ENCODE results near the gene PAQR4. TPM values are rescaled to one million over a fixed set of nuclear protein-coding genes. Genes with fewer than 3 reads are reported as not detected.

PAQR4 gene
- total RNA-seq, 2 donors from 2014 or later, result 1.7 to 2.7 TPM

DNA sequence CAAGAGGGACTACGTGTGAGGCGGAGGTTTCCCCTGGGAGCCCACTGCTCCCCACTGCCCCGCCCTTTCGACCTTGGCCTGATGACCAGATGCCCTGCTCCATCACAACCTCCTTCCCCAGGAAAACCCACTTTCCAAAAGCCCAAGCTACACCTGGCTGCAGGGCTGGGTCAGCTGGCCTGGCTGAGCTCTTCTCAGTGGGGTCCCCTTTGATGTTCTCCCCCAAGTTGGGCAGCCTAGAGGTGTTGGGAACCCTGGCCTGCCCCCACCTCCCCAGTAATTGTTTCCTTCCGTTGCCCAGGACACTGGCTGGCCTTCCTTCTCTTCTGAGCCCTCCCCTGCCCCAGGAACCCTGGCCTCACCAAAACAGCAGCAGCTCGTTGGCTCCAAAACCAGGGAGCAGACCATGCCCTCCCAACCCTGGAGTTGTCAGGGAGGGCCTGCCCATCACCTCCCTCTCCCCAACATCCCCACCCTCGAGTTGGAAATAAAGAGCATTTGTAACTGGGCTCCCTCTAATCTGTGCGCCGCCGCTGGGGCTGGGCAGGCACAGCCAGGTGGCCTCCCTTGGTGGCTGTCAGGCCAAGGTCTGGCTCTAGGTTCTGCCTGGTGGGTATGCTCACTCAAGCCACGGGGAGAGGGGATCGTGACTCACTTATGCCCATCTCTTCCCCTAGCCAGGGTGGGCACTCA is 45.0 kb downstream of the PAQR4 start:
- DNase-seq (no peak), ATAC-seq (no peak)
- H3K4me3 Mint-ChIP-seq, result no peak overlapping the region
- peaks cover 6% of the 10 kb centered on the region for H3K27me3 Mint-ChIP-seq
- no peak overlapping the region for H3K27ac Mint-ChIP-seq
- H3K9me3 ChIP-seq (ENCODE audit: control insufficient read depth, low read length, poor library complexity, severe bottlenecking), result no peaks in the 10 kb centered on the region
- H3K4me1 Mint-ChIP-seq, result peaks cover 4% of the 10 kb centered on the region
- H3K36me3 Mint-ChIP-seq (ENCODE audit: low read depth), result no peaks in the 10 kb centered on the region

DNA sequence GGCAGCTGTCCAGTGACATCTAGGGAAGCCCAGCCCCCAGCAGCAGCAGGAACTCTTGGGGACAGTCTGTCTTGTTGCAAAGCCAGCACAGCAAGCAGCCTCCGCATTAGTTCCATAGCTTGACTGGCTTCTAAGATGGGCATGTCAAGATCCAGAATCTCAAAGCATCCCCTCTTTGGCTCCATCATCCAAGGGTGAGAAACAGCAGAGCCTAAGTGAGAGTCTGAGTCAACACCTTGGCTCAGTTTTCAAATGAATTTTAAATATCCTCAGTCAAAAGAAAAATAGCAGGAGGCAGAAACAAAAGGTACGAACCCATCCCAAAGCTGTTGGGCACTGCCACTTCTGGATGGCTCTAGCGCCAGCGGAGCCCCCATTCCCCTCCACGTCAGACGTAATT is 45.8 kb downstream of the PAQR4 start:
- H3K9me3 ChIP-seq (ENCODE audit: control insufficient read depth, low read length, poor library complexity, severe bottlenecking), result no peaks in the 10 kb centered on the region
- no peak for DNase-seq
- H3K4me1 Mint-ChIP-seq, result peaks cover 8% of the 10 kb centered on the region
- no peak for ATAC-seq
- no peak overlapping the region for H3K4me3 Mint-ChIP-seq
- peaks cover 6% of the 10 kb centered on the region for H3K27me3 Mint-ChIP-seq
- no peak overlapping the region for H3K27ac Mint-ChIP-seq
- H3K36me3 Mint-ChIP-seq (ENCODE audit: low read depth), result no peaks in the 10 kb centered on the region

DNA sequence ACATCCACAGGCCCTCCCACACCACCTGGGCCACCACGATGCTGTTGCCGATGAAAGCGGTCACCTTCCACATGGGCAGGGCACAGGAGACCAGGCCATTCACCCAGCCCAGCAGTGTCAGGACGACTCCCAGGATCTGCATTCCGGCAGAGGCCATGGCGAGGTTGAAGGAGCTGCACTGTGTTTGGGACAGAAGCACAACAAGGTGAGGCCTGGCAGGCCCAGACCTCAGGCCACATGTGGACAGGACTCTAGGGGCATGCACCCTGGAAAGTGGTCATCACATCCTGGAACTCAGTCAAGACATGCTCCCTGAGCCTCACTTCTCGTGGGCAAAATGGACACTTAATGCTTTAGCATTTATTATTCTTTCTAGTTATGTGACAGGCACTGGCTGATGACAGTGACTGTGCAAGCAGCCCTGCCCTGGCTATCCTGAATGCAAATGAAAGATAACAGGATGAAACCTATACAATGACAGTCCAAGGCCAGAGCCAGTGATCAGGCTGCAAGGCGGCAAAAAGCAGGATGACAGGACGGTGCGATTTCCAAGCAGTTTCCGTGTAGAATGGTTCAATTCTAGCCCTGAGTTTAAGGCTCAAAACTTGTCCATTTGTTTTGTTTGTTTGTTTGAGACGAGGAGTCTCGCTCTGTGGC is 46.8 kb downstream of the PAQR4 start:
- no peak for DNase-seq
- Mint-ChIP-seq H3K4me1 (peaks cover 10% of the 10 kb centered on the region), H3K4me3 (no peak overlapping the region), H3K36me3 (ENCODE audit: low read depth) (no peaks in the 10 kb centered on the region), H3K27me3 (peaks cover 6% of the 10 kb centered on the region), H3K27ac (no peak overlapping the region)
- H3K9me3 ChIP-seq (ENCODE audit: control insufficient read depth, low read length, poor library complexity, severe bottlenecking), result no peaks in the 10 kb centered on the region
- ATAC-seq, result no peak

DNA sequence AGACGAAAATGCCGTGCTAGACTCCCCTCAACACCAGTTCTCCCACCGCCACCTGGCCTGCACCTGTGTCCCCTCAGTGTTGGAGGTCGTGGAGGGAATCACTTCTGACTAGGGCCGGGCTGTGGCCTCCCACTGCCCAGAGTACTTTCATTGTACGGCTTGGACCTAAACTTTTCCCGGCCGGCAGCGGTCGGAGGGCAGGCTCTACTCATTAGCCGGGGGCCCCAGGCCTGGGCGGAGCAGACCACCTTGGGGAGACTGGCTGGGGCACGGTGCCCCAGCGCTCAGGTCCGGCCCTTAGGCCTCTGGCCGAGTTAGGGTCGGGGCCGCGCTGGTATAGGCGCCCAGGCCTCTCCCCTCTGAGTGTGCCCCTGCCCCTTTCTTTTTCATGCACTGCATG is 48.2 kb downstream of the PAQR4 start:
- peaks cover 22% of the 10 kb centered on the region for H3K4me1 Mint-ChIP-seq

DNA sequence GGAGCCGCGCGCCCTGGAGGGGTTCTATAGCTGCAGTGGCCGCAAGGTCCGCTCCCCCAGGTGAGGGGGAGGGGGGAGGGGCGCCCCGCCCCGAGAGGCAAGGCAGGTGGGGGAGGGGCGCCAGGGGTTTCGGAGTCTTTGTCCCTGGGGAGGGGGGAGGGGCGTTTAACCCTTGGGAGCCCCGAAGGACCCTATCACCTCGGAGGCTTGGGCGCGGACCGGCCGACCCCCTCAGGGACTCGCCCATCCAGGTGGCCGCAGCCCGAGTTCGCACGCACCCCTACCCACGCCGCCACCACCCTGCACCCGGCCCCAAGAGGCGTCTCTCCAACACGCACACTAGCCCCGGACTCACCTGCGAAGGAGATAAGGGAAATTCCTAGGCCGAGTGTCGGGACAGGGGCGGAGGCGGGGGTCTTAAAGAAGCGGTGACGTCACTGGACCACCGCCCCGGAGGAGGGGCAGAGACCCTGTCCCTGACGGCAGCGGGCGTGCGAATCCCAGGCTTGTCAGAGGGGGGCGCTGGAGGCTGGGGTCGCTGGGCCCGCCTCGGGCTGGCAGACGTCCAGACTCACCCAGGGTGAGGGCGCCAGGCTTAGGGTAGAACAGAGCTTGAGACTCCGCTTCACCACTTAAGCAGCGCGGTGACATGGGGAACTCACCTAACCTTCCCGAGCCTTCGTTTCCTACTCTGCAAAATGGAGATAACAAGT is 48.8 kb downstream of the PAQR4 start, which contains the start of gene CLDN6:
TSS of gene CLDN6 (minus strand) at position 390 of the 713 bp plus-strand sequence. CDS start 2,162 bp downstream, outside the sequence.
- ATAC-seq (no peak), DNase-seq (no peak)
- H3K27me3 Mint-ChIP-seq, result peaks cover 6% of the 10 kb centered on the region
- no peaks in the 10 kb centered on the region for H3K9me3 ChIP-seq (ENCODE audit: control insufficient read depth, low read length, poor library complexity, severe bottlenecking)
- H3K4me1 Mint-ChIP-seq, result peaks cover 28% of the 10 kb centered on the region
- H3K27ac Mint-ChIP-seq, result no peak within 1 kb of the TSS
- no peaks in the 10 kb centered on the region for H3K36me3 Mint-ChIP-seq (ENCODE audit: low read depth)
- no peak within 1 kb of the TSS for H3K4me3 Mint-ChIP-seq

More for the DNA sequence above, 48.2 kb downstream of the PAQR4 start:
- H3K27ac Mint-ChIP-seq, result no peak overlapping the region
- H3K4me3 Mint-ChIP-seq, result no peak overlapping the region
- ATAC-seq (no peak), DNase-seq (no peak)
- no peaks in the 10 kb centered on the region for H3K36me3 Mint-ChIP-seq (ENCODE audit: low read depth)
- no peaks in the 10 kb centered on the region for H3K9me3 ChIP-seq (ENCODE audit: control insufficient read depth, low read length, poor library complexity, severe bottlenecking)
- H3K27me3 Mint-ChIP-seq, result peaks cover 6% of the 10 kb centered on the region

DNA sequence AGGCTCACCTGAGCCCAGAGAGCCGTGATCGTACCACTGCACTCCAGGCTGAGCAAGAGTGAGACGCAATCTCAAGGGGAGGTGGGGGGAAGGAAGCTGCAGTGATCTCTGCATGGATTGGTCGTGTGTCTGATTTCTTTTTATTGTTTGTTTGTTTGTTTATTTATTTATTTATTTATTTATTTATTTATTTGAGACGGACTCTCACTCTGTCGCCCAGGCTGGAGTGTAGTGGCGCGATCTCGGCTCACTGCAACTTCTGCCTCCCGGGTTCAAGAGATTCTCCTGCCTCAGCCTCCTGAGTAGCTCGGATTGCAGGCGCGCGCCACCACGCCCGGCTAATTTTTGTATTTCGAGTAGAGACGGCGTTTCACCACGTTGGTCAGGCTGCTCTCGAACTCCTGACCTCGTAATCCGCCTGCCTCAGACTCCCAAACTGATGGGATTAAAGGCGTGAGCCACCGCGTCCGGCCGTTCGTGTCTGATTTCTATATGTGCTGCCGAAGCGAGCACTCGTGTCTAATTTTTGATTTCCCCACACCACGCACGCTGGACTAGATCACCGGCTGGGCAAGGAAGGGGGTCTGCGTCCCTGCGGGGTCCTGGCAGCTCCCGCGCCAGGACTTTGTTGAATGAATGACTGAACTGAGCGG is 50.6 kb downstream of the PAQR4 start:
- peak overlapping the region; percentile 91 for H3K4me3 Mint-ChIP-seq
- DNase-seq (no peak), ATAC-seq (no peak)
- peaks cover 34% of the 10 kb centered on the region for H3K4me1 Mint-ChIP-seq
- no peaks in the 10 kb centered on the region for H3K27me3 Mint-ChIP-seq
- no peaks in the 10 kb centered on the region for H3K36me3 Mint-ChIP-seq (ENCODE audit: low read depth)
- H3K27ac Mint-ChIP-seq, result peak overlapping the region; percentile 74
- no peaks in the 10 kb centered on the region for H3K9me3 ChIP-seq (ENCODE audit: control insufficient read depth, low read length, poor library complexity, severe bottlenecking)

DNA sequence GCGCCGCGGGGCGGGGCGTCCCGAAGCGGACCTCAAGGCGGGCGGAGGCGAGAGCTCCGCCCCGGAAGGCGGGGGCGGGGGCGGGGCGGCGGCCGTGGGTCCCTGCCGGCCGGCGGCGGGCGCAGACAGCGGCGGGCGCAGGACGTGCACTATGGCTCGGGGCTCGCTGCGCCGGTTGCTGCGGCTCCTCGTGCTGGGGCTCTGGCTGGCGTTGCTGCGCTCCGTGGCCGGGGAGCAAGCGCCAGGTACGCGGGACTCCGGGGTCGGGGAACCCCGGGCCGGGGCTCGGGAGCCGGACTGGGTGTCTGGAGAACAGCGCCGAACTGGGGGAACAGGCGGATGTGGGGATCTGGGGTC is 51.1 kb downstream of the PAQR4 start, which contains the start of gene TNFRSF12A:
TSS of gene TNFRSF12A (plus strand) at position 122 of the 357 bp plus-strand sequence. CDS start at position 152, 30 bp downstream.
- Mint-ChIP-seq H3K27me3 (no peaks in the 10 kb centered on the region), H3K36me3 (ENCODE audit: low read depth) (no peaks in the 10 kb centered on the region), H3K4me1 (peaks cover 34% of the 10 kb centered on the region), H3K27ac (peak within 1 kb of the TSS; percentile 74), H3K4me3 (peak within 1 kb of the TSS; percentile 91)
- peak; percentile 31 to 70 (median 61) for DNase-seq
- no peaks in the 10 kb centered on the region for H3K9me3 ChIP-seq (ENCODE audit: control insufficient read depth, low read length, poor library complexity, severe bottlenecking)
- peak; percentile 9 for ATAC-seq

DNA sequence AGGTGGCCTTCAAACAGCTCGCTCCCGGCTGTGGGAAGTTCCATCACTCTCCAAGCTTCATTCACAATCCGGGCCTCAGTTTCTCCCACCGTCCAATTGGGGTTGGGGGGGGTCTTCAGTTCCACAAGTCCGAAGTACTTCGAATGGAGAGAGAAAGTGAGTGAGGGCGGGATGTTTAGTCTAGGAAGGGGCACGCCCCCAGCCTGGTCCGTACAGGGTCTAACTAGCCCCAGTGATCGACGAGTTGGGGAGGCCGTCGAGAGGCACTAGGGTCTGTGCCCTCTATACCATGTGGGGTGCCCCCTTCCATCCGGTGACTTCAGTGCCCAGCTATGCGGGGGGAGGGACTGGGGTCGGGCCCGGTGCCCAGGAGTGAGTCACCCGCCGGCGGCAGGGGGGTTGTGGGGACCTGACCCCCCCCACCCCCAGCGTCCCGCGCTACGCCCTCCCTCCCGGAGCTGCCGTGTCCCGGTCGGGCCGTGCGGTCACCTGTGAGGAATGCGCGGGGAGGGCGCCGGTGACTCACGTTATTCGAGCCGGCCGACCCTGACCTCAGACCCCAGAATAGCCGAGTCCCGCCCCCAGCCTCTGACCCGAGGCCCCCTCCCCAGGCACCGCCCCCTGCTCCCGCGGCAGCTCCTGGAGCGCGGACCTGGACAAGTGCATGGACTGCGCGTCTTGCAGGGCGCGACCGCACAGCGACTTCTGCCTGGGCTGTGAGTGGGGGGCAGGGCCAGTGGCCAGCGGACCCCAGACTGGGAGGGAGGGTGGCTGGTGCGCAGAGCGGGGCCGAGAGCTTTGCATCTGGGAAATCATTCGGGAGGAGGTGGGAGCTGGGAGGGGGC is 51.7 kb downstream of the PAQR4 start:
- Mint-ChIP-seq H3K4me3 (peak overlapping the region; percentile 91), H3K36me3 (ENCODE audit: low read depth) (no peaks in the 10 kb centered on the region), H3K27ac (peak overlapping the region; percentile 86), H3K27me3 (no peaks in the 10 kb centered on the region), H3K4me1 (peaks cover 34% of the 10 kb centered on the region)
- DNase-seq, result peak in 2 of 3 donors; percentile 62 to 75
- H3K9me3 ChIP-seq (ENCODE audit: control insufficient read depth, low read length, poor library complexity, severe bottlenecking), result no peaks in the 10 kb centered on the region
- no peak for ATAC-seq

DNA sequence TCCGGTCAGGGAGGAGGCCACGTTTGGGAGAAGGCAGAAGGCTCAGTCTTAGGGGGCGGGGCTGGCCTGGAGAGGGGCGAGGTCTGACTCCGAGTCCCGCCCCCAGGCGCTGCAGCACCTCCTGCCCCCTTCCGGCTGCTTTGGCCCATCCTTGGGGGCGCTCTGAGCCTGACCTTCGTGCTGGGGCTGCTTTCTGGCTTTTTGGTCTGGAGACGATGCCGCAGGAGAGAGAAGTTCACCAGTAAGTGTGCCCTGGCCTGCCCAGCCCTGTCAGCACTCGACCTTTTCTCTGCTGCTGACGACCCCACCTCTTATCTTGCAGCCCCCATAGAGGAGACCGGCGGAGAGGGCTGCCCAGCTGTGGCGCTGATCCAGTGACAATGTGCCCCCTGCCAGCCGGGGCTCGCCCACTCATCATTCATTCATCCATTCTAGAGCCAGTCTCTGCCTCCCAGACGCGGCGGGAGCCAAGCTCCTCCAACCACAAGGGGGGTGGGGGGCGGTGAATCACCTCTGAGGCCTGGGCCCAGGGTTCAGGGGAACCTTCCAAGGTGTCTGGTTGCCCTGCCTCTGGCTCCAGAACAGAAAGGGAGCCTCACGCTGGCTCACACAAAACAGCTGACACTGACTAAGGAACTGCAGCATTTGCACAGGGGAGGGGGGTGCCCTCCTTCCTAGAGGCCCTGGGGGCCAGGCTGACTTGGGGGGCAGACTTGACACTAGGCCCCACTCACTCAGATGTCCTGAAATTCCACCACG is 52.5 kb downstream of the PAQR4 start:
- ATAC-seq, result peak; percentile 17
- peak; percentile 49 to 79 (median 58) for DNase-seq
- H3K36me3 Mint-ChIP-seq (ENCODE audit: low read depth), result no peaks in the 10 kb centered on the region
- peak overlapping the region; percentile 91 for H3K4me3 Mint-ChIP-seq
- H3K9me3 ChIP-seq (ENCODE audit: control insufficient read depth, low read length, poor library complexity, severe bottlenecking), result no peaks in the 10 kb centered on the region
- peaks cover 34% of the 10 kb centered on the region for H3K4me1 Mint-ChIP-seq
- peak overlapping the region; percentile 86 for H3K27ac Mint-ChIP-seq
- no peaks in the 10 kb centered on the region for H3K27me3 Mint-ChIP-seq

DNA sequence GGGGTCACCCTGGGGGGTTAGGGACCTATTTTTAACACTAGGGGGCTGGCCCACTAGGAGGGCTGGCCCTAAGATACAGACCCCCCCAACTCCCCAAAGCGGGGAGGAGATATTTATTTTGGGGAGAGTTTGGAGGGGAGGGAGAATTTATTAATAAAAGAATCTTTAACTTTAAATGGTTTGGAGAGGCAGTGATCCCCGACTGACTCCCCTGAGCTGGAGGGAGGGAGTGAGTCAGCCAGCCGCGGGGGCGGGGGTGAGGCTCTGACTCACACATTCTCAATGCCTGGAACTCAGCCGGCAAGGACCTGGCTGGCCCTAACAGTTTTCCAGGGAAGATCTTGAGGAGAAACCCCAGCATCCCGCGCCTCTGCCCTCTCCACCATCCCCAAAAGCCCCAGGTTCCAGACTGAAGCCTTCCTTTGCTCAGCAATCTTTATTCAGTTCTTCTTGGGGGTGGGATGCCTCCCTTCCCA is 53.1 kb downstream of the PAQR4 start:
- H3K9me3 ChIP-seq (ENCODE audit: control insufficient read depth, low read length, poor library complexity, severe bottlenecking), result no peaks in the 10 kb centered on the region
- H3K4me1 Mint-ChIP-seq, result peaks cover 34% of the 10 kb centered on the region
- peak overlapping the region; percentile 86 for H3K27ac Mint-ChIP-seq
- no peaks in the 10 kb centered on the region for H3K36me3 Mint-ChIP-seq (ENCODE audit: low read depth)
- H3K27me3 Mint-ChIP-seq, result no peaks in the 10 kb centered on the region
- peak; percentile 47 to 72 (median 63) for DNase-seq
- peak overlapping the region; percentile 90 for H3K4me3 Mint-ChIP-seq
- no peak for ATAC-seq

DNA sequence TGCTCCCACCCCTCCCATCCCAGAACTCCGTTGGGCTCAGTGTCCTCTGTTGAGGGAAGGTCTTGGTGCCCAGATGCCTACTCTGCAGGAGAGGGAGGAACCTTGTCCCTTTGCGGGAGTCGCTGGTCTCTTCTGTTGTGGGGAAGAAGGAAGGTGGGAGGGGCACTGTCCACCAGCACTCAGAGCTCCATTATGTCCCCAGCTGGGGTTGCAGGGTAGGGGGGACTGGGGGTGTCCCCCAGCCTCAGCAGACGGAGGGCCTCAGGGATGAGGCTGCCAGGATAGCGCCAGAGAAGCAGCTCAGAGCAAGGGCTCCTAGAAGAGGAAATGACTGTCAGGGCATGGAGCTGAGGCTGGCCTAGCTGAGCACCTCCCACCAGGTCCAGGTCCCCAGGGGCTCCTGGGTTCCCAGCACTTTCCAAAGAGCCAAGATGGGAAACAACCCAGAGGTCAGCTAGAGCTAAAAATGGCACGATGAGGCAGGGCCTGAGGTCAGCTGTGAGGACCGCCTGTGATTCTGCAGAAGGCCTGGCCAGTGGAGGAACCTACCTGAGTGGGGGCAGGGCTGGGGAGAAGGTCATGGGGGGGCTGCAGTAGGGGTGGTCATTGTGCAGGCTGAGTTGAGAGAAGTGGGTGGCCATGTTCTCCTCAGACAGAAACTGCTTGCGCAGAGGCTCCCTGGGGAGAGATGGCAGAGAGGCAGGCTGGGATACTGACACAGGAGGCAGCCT is 53.7 kb downstream of the PAQR4 start:
- peak overlapping the region; percentile 90 for H3K4me3 Mint-ChIP-seq
- H3K27ac Mint-ChIP-seq, result peak overlapping the region; percentile 86
- no peak for ATAC-seq
- H3K36me3 Mint-ChIP-seq (ENCODE audit: low read depth), result no peaks in the 10 kb centered on the region
- no peaks in the 10 kb centered on the region for H3K27me3 Mint-ChIP-seq
- peaks cover 34% of the 10 kb centered on the region for H3K4me1 Mint-ChIP-seq
- no peak for DNase-seq
- no peaks in the 10 kb centered on the region for H3K9me3 ChIP-seq (ENCODE audit: control insufficient read depth, low read length, poor library complexity, severe bottlenecking)
